ENCODE data around the gene PCBP3.

Gene PCBP3

GRCh38 chr21:45631540-45631939 is 12.0 kb upstream of the PCBP3 start:
- DNase-seq, result no peak
- in situ Hi-C loops (cut with MboI; ENCODE audit: low pct_unique_long_range_greater_than_20kb, low sequenced_read_pairs), result no loop called here

DNA sequence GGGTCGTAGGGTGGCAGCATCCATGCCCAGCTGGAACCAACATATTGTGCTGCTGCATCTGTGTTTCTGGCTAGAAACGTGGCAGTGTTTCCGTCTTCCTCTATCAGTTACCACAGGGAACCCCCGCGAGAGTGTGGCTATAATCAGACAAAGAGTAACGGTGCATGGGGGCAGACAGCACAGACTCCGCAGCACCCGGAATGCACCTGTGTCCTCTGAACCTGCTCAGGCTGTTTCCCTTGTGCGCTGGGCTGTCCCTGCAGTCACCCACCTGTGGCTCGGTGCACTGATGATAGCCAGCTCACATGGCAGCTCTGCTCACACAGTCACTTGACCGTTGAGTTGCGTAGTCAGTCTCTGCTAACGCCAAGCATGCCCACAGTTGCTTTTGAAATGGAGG is 11.4 kb upstream of the PCBP3 start:
- in situ Hi-C loops (cut with MboI; ENCODE audit: low pct_unique_long_range_greater_than_20kb, low sequenced_read_pairs), result no loop called here
- no peak for DNase-seq

- DNase-seq, result no peak
- in situ Hi-C loops (cut with MboI; ENCODE audit: low pct_unique_long_range_greater_than_20kb, low sequenced_read_pairs), result no loop called here
These were observed 10.8 kb upstream of the PCBP3 start for GRCh38 chr21:45632637-45633251.

- DNase-seq, result no peak
- in situ Hi-C loops (cut with MboI; ENCODE audit: low pct_unique_long_range_greater_than_20kb, low sequenced_read_pairs), result no loop called here
These were observed 8.9 kb upstream of the PCBP3 start for GRCh38 chr21:45634511-45635183.

DNA sequence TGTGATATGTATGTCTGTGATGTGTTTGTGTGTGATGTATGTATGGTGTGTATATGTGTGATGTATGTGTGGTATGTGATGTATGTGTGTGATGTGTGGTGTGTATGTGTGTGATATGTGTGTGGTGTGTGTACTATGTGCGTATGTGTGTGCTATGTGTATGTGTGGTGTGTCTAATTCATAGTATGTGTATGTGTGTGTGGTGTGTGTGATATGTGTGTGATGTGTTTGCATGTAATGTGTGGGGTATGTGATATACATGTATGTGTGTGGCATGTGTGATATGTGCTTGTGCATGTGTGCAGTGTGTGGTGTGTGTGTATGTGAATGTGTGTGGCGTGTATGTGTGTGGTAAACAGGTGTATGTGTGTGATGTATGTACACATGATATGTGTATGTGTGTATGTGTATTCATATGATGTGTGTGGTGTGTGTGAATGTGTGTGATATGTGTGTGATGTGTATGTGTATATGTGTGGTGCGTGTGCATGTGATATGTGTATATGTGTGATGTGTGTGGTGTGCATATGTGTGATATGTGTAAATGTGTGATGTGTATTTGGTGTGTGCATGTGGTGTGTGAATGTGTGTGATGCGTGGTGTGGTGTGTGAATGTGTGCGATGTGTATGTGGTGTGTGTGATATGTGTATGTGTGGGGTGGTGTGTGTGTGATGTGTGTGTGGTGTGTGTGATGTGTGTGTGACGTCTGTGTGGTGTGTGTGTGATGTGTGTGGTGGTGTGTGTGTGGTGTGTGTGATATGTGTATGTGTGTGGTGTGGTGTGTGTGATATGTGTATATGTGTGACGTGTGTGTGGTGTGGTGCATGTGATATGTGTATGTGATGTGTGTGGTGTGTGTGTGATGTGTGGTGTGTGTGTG is 8.0 kb upstream of the PCBP3 start:
- no peak for DNase-seq
- in situ Hi-C loops (cut with MboI; ENCODE audit: low pct_unique_long_range_greater_than_20kb, low sequenced_read_pairs), result no loop called here

GRCh38 chr21:45636459-45636858 is 7.1 kb upstream of the PCBP3 start:
- DNase-seq, result no peak
- in situ Hi-C loops (cut with MboI; ENCODE audit: low pct_unique_long_range_greater_than_20kb, low sequenced_read_pairs), result no loop called here

- no peak for DNase-seq
- in situ Hi-C loops (cut with MboI; ENCODE audit: low pct_unique_long_range_greater_than_20kb, low sequenced_read_pairs), result no loop called here
These were observed 6.4 kb upstream of the PCBP3 start for GRCh38 chr21:45636951-45637646.

DNA sequence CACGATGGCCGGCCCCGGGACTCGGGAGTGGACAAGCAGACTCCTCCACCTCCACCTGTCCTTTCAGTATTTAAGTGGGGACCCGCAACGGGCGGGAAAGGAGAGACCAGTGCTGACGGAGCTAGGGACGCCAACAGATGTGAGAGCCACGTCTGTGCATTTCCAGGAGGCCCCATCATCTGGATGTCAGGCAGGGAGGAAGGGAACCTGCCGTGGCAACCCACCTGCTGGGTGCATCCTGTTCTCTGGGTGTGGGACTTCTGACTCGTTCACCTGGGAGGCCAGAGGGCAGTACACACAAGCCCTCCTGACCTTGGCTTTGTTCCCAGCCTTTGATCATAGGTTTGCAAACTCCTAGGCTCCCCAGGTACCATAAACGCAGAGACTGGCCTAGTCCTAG is 5.6 kb upstream of the PCBP3 start:
- no peak for DNase-seq
- in situ Hi-C loops (cut with MboI; ENCODE audit: low pct_unique_long_range_greater_than_20kb, low sequenced_read_pairs), result no loop called here

DNA sequence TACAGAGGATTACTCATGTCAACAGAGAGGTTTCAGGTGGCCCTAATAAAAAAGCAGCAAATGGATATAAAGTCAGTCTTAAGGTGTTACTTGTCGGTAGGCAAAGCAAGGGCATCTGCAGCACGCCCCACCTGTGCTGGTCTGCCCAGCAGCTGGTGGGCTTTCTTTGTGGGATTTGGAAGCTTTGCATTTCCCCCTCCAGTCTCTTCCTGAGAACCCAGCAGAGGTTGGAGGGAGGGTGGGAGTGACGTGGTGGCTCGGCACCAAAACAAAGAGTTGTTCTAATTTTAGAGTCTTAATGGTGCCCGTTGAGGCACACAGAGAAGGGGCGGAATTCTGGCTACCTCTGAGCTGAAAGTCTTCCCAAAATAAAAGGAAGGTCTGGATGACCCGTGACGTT is 4.8 kb upstream of the PCBP3 start:
- in situ Hi-C loops (cut with MboI; ENCODE audit: low pct_unique_long_range_greater_than_20kb, low sequenced_read_pairs), result no loop called here
- DNase-seq, result no peak

- DNase-seq, result no peak
- in situ Hi-C loops (cut with MboI; ENCODE audit: low pct_unique_long_range_greater_than_20kb, low sequenced_read_pairs), result no loop called here
These were observed 4.1 kb upstream of the PCBP3 start for GRCh38 chr21:45639206-45640000.

DNA sequence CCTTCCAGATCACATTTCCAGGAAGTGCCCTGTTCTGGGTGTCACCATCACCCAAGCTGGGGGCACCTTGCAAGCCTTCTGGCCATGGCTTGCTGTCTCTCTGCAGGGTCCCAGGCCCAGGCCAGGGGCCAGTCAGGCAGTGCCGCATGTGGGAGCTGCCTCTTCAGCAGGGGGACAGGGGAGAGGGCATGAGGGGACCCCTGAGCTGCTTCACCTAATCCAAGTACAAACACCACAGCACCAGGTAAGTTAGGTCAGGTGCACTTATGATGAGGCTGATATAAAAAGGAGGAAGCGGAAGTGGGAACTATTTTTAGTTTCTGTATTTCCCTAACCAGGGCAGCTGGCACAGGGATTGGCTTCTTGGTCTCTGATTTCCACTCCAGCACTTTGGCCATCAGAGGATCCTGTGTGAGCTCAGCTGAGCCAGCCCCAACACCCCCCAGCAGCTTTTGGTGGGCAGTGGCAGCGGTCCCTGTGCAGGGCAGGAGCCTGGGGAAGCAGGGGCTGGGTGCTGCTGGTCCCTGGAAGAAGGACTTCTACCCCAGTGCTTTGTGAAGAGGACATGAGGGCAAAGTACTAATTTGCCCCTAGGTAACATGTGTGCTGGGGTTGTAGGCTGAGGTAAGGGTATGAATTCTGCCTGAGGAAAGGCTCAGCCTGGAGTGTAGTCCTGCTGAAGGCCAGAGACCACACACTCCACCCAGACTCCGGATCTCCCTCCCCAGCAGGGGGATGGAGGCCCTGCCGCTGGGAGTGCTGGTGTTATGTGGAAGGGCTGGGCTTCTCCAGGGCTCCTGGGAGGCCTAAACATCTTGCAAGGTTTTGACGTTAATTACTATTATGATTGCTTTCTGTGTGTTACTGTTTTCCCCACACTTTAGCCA is 3.3 kb upstream of the PCBP3 start:
- peak; percentile 38 for DNase-seq
- in situ Hi-C loops (cut with MboI; ENCODE audit: low pct_unique_long_range_greater_than_20kb, low sequenced_read_pairs), result no loop called here

DNA sequence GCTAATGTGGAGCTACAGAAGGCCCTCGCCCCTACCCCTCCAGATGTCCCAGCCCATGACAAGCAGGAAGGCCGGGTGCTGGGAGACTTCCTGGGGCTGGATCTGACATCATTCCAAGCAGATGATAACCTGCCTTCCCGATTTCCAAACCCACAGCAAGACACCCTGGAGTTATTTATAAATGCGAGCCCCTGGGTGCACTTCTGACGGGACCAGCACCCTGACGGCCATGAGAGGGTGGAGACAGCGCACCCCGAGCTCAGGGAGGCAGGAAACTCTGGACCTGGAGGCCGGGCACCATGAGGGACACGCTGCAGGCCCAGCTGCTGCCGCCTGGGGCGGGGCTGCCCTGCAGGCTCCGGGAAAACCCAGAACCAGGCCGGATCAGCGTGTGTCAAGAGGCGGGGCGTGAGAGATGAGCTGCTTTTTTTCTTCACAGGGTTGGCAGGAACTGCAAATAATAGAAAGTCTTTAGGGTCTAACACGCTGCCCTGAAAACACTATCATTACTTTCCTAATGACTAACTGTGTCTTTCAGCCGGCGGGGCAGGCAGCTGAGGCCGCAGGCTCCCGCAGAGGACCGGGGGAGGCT is 2.5 kb upstream of the PCBP3 start:
- DNase-seq, result no peak
- in situ Hi-C loops (cut with MboI; ENCODE audit: low pct_unique_long_range_greater_than_20kb, low sequenced_read_pairs), result no loop called here

GRCh38 chr21:45641480-45642035 is 2.0 kb upstream of the PCBP3 start:
- DNase-seq, result no peak
- in situ Hi-C loops (cut with MboI; ENCODE audit: low pct_unique_long_range_greater_than_20kb, low sequenced_read_pairs), result no loop called here

DNA sequence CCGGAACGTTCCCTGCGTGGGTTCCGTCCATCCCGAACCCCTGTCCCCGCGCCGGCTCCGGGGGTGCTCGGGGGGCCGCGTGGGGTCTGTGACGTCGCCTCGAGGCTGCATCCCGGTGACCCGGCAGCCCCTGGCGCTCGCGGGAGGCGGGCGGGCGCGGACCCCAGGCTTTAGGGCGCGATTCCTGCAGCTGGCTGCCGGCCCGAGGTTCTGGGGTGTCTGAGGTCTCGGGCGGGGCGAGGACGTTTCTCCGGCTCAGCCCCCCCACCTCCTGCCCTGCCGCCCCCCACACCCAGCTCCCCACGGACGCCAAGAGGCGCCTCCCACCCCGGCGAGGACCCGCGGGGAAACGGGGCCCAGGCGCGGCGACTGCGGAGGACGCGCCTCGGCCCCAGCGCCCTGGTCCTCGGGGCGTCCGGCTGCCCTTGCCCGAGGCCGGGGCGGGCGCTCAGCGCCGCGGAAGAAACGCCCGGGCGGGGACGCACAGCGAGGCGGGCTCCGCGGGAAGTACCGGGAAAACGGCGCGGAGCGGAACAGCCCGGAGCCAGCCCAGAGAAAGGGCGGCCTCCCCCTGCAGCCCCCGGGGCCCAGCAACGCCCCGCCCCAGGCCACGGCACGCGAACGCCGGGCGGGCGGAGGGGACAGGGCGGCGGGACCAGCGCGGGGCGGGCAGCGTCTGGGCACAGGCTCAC is 1.3 kb upstream of the PCBP3 start:
- no peak for DNase-seq
- in situ Hi-C loops (cut with MboI; ENCODE audit: low pct_unique_long_range_greater_than_20kb, low sequenced_read_pairs), result no loop called here

DNA sequence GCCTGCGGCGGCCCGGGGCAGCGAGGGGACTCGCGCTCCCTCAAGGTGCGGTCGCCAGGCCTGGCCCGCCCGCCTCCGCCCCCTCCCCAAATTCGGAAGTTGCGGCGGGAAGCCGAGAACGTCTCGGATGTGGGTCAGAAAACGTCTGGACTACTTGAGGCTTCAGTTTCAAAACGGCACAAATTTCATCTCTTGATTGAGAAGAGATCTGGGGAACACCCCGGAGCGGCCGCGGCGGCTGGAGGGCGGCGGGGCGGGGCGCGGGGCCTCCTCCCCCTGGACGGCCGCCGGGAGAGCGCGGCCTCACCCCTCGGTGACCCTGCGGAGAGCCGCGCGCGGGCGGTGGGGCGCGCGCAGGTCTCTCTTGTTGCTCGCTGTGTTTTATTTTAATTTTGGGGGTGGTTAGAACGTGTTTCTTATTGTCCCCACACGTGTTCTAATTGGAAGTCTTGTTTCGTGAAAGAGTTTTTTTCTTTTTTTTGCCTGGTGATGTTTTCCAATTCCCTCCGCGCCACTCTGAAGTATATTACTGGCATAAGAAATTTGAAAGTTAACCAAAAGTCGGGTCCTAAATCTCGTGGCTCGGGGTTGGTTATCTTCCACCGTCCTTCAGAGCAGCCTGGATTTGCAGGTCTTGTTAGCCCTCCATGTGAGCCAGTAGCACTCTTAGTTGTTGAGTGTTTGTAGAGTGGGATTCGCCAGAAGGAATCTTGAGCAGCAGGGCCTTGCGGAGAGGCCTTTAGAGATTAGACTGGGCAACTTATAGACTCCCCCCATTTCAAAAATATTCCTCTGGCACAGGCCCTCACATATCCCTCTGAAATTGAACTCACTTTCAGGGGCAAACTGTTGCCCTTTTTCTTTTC is 749 bp downstream of the PCBP3 start:
- DNase-seq, result no peak
- in situ Hi-C loops (cut with MboI; ENCODE audit: low pct_unique_long_range_greater_than_20kb, low sequenced_read_pairs), result no loop called here

GRCh38 chr21:45651921-45652320 is 8.4 kb downstream of the PCBP3 start:
- in situ Hi-C loops (cut with MboI; ENCODE audit: low pct_unique_long_range_greater_than_20kb, low sequenced_read_pairs), result no loop called here

More at GRCh38 chr21:45651921-45652320, 8.4 kb downstream of the PCBP3 start:
- DNase-seq, result no peak

All from KBM-7 (cell line).